GM12873 (cell line): Measurements from ENCODE around the gene TCERG1L.

Experiments
- CTCF ChIP-seq: IDR thresholded peaks from 2 replicates; pipeline ENCODE4 v1.5.1; 2012; ENCODE audit warnings: low read depth, mild to moderate bottlenecking, moderate library complexity, low read length, control low read depth; ENCODE audit not compliant: insufficient read depth; ENCODE audit errors: missing control alignments

Gene TCERG1L

GRCh38 chr10:131082991-131083481 is 228.5 kb downstream of the TCERG1L start:
- TF ChIP-seq CTCF = no peak

GRCh38 chr10:131082201-131082850 is 229.2 kb downstream of the TCERG1L start:
- no peak for TF ChIP-seq CTCF

GRCh38 chr10:131081786-131082185 is 229.7 kb downstream of the TCERG1L start:
- TF ChIP-seq CTCF = no peak

GRCh38 chr10:131081376-131081775 is 230.1 kb downstream of the TCERG1L start:
- TF ChIP-seq CTCF = no peak

GRCh38 chr10:131080571-131080970 is 230.9 kb downstream of the TCERG1L start:
- no peak for TF ChIP-seq CTCF

- no peak for TF ChIP-seq CTCF
Observed at GRCh38 chr10:131079314-131079713, 232.2 kb downstream of the TCERG1L start.

- TF ChIP-seq CTCF = no peak
Observed at GRCh38 chr10:131078131-131078881, 233.2 kb downstream of the TCERG1L start.
